Lung (tissue), 12 donors: ENCODE data around the gene OBP2B. TPM values are rescaled to one million over a fixed set of nuclear protein-coding genes. Genes with fewer than 3 reads are reported as not detected.

Experiments used
- ATAC-seq: fragments of 200-7000 bp; cut with Tn5 transposase; one replicate; pipeline ENCODE4 v1.9.1; 2020; ENCODE audit warnings: moderate number of reproducible peaks; ENCODE audit not compliant: insufficient read depth, low FRiP score
- DNase-seq, 3 donors: peaks; one replicate each; pipeline ENCODE4 v3.0.0-alpha.2; 2013 to 2017
- H3K27ac ChIP-seq, 2 donors: one replicate each; pipeline ENCODE4 v1.5.1; 2013; ENCODE audit warnings: mild to moderate bottlenecking in 2 of 2, moderate library complexity in 2 of 2, control low read depth in 1 of 2, inconsistent platforms in 1 of 2, low read depth in 1 of 2, low read length in 1 of 2
- H3K27me3 ChIP-seq, 3 donors: one replicate each; pipeline ENCODE4 v1.5.1; 2013; ENCODE audit warnings: low read length in 2 of 3; ENCODE audit not compliant: control insufficient read depth in 3 of 3, insufficient read depth in 3 of 3
- H3K36me3 ChIP-seq, 4 donors: one replicate each; pipeline ENCODE4 v1.5.1; 2013; ENCODE audit warnings: low read length in 4 of 4, mild to moderate bottlenecking in 1 of 4, moderate library complexity in 1 of 4; ENCODE audit not compliant: control insufficient read depth in 4 of 4, insufficient read depth in 4 of 4
- H3K4me1 ChIP-seq, 5 donors: one replicate each; pipeline ENCODE4 v1.5.1; 2013; ENCODE audit warnings: low read length in 5 of 5, mild to moderate bottlenecking in 2 of 5, moderate library complexity in 1 of 5; ENCODE audit not compliant: control insufficient read depth in 5 of 5, insufficient read depth in 5 of 5
- H3K4me3 ChIP-seq: one replicate; pipeline ENCODE4 v1.5.1; 2013; ENCODE audit warnings: mild to moderate bottlenecking, control low read depth, moderate library complexity
- H3K9ac ChIP-seq, 2 donors: one replicate each; pipeline ENCODE4 v1.5.1; 2013; ENCODE audit warnings: low read length in 2 of 2, control low read depth in 1 of 2; ENCODE audit not compliant: insufficient read depth in 1 of 2
- H3K9me3 ChIP-seq, 4 donors: one replicate each; pipeline ENCODE4 v1.5.1; 2013; ENCODE audit warnings: low read length in 3 of 4, mild to moderate bottlenecking in 1 of 4, moderate library complexity in 1 of 4; ENCODE audit not compliant: control insufficient read depth in 4 of 4, insufficient read depth in 3 of 4
- CTCF ChIP-seq: IDR thresholded peaks from 2 replicates; pipeline ENCODE4 v1.5.1; 2012; ENCODE audit warnings: mild to moderate bottlenecking; ENCODE audit errors: control extremely low read depth, extremely low read depth
- WGBS, 2 donors: extraction: QIAGEN DNeasy Blood & Tissue Kit; methylation state at CpG; one replicate each; pipeline ENCODE4 v1.1.7; 2013; 5-methylcytosine and 5-hydroxymethylcytosine counted together
- polyA plus RNA-seq, 2 donors: library from polyadenylated mRNA; stranded (reverse); fragments of 200-250 nt; gene quantifications; one replicate each; pipeline ENCODE4 v1.2.1, GENCODE V29; 2013
- total RNA-seq, 2 donors: library from RNA; depleted of rRNA in 1 of 2; stranded (reverse); fragments of >200 nt in 1 of 2; gene quantifications; one replicate each; pipeline ENCODE4 v1.2.1, GENCODE V29; 2014 to 2021
- donor health status: control.
- donor health status: control.
- donor health status: Bipolar disorder and iron deficiency.
- donor health status: healthy.
- donor health status: DM: yes; HTN: yes; CAD: no.

OBP2B gene
- total and polyA plus RNA-seq, 4 donors, result not detected

- no peak for ATAC-seq
- Histone ChIP-seq H3K4me1 (no peaks in the 10 kb centered on the region), H3K9ac (no peak overlapping the region), H3K36me3 (no peaks in the 10 kb centered on the region), H3K9me3 (no peaks in the 10 kb centered on the region), H3K27ac (no peak overlapping the region), H3K4me3 (no peak overlapping the region), H3K27me3 (peaks cover 0 to 11% (median 7%) of the 10 kb centered on the region in 3 donors)
- TF ChIP-seq CTCF, result no peak
- 57 to 67% methylated on average over 3 of the region's 3 CpGs for WGBS, 2 donors
- DNase-seq, result no peak
These were observed 27.5 kb downstream of the OBP2B start for GRCh38 chr9:133181561-133181960.

- Histone ChIP-seq H3K4me1 (no peaks in the 10 kb centered on the region), H3K4me3 (no peak overlapping the region), H3K27ac (no peak overlapping the region), H3K9ac (no peak overlapping the region), H3K27me3 (peaks cover 0 to 14% (median 7%) of the 10 kb centered on the region in 3 donors), H3K36me3 (no peaks in the 10 kb centered on the region), H3K9me3 (no peaks in the 10 kb centered on the region)
- no peak for TF ChIP-seq CTCF
- ATAC-seq (no peak), DNase-seq (no peak)
- WGBS, 2 donors, result 83 to 89% methylated on average over 5 of the region's 5 CpGs
These were observed 28.1 kb downstream of the OBP2B start for GRCh38 chr9:133180953-133181352.

- Histone ChIP-seq H3K36me3 (no peaks in the 10 kb centered on the region), H3K4me1 (no peaks in the 10 kb centered on the region), H3K9me3 (no peaks in the 10 kb centered on the region), H3K4me3 (no peak overlapping the region), H3K27me3 (peaks cover 0 to 5% (median 0%) of the 10 kb centered on the region in 3 donors), H3K27ac (no peak overlapping the region), H3K9ac (no peak overlapping the region)
- 84 to 93% methylated on average over 7 of the region's 7 CpGs for WGBS, 2 donors
- ATAC-seq (no peak), DNase-seq (no peak)
- TF ChIP-seq CTCF, result no peak
These were observed 36.0 kb downstream of the OBP2B start for GRCh38 chr9:133173056-133173455.
